SH-SY5Y (cell line): Measurements from ENCODE around the gene ANKLE1.

Experiments
- GATA2 ChIP-seq: IDR thresholded peaks from 2 replicates; pipeline ENCODE4 v1.6.1; 2011; ENCODE audit warnings: mild to moderate bottlenecking, low read depth, low read length
- GATA3 ChIP-seq: IDR thresholded peaks from 2 replicates; pipeline ENCODE4 v1.6.1; 2011; ENCODE audit warnings: low read depth, mild to moderate bottlenecking, low read length, moderate library complexity

ANKLE1 gene

DNA sequence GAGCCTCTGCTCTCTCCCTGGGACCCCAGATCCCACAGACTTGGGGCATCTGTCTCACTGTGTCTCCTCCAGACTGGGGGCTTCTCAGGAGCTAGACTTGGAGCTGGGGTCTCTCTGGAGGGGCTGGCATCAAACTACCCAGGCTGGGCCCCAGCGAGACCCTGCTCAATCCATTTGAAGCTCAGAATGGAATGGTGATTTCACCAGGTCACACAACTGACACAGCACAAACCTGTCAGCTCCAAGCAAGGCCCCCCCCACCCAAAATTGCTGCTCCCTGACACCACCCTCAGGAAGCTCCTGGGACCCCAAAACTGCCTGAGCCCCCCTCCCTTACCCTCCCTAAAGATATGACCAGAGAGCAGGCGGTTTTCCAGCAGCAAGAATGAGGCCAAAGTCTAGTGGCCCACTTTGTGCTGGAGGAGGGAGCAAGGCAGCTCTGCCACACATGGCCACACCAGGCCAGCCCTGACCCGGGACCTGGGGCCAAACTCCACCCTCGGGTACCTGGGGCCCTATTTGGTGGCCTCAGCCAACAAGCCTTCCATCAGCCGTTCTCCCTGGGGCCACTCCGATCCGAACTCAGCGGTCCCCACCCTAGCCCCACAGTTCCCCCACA is 38.4 kb upstream of the ANKLE1 start:
- no peak for TF ChIP-seq GATA2
- TF ChIP-seq GATA3 = no peak

DNA sequence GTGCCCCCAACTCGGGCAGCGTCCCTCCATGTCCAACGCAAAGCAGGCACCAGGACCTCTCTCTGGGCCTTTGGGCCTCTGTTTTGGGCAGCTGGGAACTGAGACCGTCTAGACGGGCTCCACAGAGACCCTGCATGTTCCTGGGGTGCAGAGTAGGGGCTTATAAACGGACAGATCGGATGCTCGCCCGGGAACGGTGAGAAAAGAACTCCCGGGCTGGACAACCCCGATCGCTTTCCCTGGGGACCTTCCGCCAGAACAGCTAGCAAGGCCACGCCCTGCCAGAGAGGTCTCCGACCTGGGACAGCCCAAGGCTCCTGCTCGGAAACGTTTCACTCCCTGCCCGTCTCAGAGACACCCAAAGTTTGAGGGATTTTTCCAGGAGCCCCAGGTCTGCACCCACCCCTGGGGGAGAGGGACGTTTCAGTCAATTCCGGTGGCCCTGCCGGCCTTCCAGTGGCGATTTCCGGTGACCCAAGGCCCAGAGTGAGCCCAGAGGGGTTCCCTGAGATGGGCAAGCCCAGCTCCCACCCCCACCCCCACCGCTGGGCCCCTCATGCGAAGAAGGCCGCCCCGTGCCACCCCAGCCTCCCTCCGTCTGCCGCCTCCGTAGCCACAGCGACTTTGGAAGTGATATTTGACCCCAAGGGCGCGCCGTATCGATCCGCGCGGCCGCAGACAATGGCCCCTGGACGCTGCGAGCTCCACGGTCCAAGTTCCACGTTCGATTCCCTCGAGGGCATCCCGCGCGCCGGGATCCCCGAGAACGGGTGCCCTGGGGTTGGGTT is 37.7 kb upstream of the ANKLE1 start:
- TF ChIP-seq GATA2 (no peak), GATA3 (no peak)

DNA sequence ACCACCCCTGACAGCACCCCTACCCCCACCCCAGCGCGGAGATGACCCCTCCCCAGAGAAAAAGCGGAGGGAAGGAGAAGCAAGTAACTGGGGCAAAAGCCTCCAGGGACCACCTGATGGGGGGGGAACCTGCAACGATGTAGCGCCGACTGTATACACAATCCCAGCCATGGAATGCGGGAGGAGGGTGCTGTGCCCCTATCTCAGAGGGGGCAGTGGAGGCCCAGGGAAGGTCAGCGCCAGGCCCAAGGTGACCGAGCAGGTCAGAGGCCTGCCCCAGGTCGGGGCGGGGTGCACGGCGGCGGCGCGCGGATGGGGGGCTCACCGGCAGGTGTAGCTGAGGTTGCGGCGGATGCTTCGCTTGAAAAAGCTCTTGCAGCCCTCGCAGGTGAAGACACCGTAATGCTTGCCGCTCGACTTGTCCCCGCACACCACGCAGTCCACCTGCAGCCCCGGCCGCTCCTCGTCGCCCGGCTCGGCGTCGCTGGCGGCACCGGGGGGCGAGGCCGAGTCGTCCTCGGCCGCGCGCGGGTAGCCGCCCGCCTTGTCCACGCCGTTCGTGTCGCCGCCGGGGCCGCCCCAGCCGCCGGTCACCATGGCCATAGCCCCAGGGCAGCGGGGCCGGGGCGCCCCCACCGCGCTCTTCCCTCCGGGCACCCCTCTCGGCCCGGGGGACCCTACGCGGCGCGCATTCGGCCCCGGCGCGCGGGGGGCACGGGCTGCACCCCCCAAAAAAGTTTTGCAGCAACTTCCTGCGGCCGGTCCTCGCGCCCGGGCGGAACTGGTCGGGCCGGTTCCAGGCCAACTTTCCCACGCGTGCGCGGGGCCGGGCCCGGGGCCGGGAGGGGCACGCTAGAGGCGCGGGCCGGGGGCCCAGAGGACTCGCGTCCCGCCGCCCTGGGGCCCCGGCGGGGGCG is 36.8 kb upstream of the ANKLE1 start:
- TF ChIP-seq GATA2 (no peak), GATA3 (no peak)

DNA sequence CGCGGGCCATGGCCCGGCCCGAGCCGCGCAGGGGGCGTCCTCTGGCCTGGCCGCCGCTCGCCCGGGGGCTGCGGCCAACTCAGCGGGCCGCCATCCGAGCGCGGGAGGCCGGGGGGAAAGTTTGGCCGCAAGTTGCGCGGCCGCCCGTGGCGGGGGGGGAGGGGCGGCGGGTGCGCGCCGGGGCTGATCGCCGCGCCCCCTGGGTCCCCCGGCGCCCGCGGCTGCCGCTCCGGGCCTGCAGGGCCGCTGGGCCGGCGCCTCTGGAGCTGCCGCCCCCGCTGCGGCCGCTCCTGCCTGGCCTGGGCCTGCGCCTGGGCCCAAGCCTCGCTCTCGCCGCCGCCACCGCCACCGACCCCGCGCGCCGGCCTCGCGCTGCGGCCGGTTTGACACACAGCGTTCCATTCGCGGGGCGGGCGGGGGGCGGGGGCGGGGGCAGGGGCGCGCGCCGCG is 36.1 kb upstream of the ANKLE1 start, which contains the start of gene NR2F6:
TSS of gene NR2F6 (minus strand) at position 385 of the 450 bp plus-strand sequence. CDS start 699 bp downstream, outside the sequence.
- TF ChIP-seq GATA2 (no peak), GATA3 (no peak)

DNA sequence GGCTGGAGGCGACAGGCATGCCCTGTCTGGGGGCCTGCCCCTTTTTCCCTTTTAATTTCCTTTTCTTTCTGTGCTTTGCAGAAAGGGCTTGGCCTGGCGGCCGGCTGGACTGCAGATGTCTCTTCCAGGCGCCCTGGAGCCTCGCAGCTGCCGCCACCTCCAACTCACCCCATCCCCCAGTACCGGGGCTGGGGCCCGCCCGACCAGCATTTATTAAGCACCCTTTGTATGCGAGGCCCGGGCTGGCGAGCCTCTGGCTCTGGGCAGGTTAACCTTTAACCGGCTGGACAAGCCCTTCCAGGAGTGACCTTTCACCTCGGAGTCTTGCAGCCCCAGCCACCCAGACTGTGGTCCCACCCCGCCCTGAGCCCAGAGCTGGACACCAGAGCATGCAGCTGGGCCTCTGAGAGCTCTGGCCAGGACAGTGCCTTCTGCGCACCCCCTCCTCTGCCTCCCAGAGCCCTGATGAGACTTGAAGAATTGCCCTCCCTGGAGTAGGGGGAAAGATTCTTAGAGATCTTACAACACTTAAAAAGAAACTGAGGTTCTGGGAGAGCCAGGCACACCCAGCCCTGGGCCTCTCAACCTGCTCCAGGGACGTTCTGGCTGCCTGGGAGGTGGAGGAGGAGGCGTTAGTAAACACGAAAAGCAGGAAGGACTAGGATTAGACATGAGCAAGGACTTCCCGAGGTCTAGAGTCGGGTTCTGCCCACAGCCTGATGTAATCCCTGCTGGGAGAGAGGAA is 34.8 kb upstream of the ANKLE1 start:
- TF ChIP-seq GATA3 (no peak), GATA2 (no peak)

DNA sequence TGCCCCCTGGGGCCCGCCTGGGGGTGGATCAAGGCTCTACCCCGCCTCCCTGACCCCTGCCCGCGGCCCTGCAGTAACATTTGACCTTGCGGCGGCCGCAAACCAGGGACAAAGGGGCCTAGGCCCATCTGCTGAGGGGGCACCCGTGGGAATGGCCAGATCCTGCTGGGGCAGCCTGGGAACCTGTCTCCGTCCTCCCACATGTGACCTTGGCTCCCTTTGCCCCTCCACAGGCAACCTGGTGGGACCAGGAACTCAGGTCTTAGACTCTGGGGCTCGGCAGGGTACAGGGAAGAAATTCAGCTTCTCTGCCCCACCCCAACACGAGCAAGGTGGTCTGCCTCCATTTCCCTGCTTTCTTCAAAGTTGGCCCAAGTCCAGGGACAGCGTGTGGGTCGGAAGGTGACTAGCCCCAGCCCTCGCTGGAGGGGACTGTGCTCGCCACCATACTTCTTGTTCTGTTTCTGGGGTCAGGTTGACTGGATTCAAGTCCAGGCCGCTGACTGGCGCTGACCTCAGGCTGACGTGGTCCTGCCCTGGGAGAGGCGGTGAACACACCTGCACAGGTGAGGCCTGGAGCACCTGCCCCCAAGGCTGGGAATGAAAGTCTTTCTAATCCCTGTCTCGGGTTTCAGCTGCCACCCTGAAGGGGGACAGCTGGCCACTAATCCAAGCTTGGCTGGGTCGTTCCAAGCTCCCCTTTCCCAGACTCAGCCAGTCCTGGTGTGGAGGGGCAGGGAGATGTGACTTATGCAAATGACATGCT is 33.5 kb upstream of the ANKLE1 start:
- TF ChIP-seq GATA2 (no peak), GATA3 (no peak)

DNA sequence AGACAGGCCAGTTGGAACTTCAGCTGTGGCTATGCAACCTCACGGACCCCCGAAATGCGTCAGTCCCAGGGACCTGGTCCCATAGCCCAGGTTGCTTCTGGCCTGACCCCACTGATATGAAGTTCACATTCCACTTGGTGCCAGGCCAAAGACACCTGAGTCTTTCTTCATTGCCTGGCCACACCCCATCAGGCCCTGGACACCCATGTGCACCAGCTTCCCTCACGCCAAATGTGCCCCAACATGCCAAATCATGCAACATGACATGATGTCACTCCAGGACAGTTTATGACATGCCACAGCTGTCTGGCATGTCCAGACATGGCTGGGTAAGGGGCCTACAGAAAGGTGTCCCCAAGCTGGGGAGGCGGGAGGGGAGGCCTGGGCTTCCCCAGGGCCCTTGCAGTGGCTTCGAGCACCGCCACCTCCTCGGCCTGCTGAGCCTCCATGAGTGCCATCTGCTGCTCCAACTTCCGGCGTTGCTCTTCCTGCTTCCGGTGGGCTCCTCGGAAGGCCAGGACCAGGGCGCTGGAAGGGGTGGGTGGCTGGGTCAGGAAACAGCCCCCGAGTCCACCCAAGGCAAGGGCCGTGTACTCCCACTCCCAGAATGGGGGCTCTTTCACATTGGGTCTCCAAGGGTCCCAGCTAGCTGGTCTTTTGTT is 31.7 kb upstream of the ANKLE1 start:
- no peak for TF ChIP-seq GATA2
- TF ChIP-seq GATA3 = no peak

DNA sequence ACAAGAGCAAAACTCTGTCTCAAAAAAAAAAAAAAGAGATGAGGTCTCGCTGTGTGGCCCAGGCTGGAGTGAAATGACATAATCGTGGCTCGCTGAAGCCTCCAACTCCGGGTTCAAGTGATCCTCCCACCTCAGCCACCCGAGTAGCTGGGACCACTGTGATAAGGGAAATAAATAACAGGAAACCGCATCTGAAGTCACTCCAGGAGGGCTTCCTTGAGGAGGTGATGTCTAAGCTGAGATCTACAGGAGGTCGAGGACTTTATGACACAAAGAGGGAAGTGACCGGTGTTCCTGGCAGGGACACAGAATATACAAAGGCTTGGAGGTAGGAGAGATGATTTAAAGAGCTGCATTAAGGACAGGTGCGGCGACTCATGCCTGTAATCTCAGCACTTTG is 27.1 kb upstream of the ANKLE1 start:
- TF ChIP-seq GATA3 (no peak), GATA2 (no peak)

DNA sequence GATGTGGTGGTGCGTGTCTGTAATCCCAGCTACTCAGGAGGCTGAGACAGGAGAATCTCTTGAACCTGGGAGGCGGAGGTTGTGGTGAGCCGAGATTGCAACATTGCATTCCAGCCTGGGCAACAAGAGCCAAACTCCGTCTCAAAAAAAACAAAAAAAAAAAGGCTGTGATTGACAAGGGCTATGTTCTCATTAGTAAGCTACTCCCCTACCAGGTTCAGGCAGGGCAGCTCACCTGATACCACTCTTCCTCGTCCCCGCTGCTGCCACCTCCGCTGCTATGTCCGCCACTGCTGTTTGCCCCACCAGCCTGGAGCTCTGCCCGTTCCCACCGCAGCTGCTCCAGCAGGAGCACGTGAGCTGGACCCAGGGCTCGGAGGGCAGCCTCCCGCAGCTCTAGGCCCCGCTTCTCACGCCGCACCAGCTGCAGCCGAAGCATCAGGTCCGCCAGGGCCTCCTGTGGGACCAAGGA is 26.5 kb upstream of the ANKLE1 start:
- TF ChIP-seq GATA3 (no peak), GATA2 (no peak)

DNA sequence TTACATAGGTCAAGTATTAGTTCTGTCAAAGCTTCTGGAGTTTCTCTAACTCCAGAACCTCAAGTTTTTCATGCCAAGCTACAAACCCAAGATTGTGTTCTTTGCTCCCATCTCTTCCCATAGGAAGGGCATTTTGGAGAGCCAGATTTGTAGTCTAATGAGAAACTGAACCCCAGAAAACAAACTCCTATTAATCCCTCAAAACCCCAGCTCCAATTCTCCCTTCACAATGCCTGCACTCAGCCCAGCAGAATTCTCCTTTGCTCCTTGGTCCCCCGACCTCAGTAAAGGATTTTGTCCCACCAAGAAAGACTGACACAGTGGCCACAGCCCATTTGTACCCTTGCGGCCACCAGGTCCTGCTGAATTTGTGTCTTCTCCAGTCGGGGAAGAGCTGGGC is 25.6 kb upstream of the ANKLE1 start:
- no peak for TF ChIP-seq GATA2
- no peak for TF ChIP-seq GATA3

DNA sequence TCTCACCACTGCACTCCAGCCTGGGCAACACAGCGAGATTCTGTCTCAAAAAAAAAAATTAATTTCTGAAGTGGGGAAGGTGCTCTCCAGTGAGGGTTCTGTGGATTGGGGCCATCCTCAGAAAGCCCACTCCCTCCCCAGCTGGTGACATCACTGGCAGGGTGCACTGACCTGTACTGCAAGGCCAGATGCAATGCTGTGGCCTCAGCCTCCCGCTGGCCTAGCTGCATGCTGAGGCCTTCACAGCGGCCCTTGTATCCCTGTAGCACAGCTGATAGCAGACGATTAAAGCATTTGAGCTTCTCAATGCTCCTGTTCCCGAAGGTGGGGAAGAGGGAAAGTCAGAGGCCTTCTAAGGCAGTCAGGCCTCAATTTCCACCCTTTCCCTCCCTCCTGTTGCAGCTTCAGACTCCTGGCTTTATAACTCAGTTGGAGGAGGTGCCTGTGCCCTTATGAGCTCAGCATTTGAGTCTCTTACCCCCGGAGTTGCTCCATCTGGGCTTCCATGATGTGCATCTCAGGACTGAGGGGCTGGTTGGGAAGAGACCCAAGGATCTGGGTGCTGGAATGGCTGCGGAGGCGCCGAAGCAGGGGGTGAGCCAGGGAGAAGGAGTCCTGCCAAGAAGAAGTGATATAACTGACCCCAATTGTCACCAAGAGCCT is 22.5 kb upstream of the ANKLE1 start:
- TF ChIP-seq GATA2 = no peak
- no peak for TF ChIP-seq GATA3

DNA sequence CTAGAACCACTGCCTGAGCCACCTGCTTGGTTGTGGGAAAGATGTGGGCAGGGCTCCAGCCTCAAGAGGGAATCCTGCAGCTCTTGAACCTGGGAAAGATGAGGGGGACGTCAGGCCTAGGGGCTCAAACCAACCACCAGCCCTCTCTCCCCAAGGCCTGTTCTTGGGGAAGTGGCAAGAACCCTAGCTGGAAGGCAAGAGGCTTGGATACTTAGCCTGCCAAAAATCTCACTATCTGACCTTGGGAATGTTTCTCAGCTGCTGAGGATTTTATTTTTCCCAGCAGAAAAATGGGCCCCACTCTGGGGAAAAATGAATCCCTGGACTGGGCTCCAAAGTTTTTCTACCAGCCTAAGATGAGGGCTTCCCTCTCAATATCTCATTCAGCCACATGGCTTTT is 21.8 kb upstream of the ANKLE1 start:
- no peak for TF ChIP-seq GATA3
- no peak for TF ChIP-seq GATA2
